Endothelial cell of umbilical vein (primary cell): ENCODE data around the gene MITF. TPM values are rescaled to one million over a fixed set of nuclear protein-coding genes. Genes with fewer than 3 reads are reported as not detected.

Experiments used
- BruUV-seq: library from RNA; stranded (reverse); fragments of 400-500 nt; replicated peaks from 2 replicates; lab custom pipeline; 2021; lab: Mats Ljungman, UMichigan
- CTCF ChIA-PET: fragments of 300-600, 350-600 bp; sonication (Branson Sonifier 250); formaldehyde crosslinking; loops from one replicate; lab custom pipeline; 2021; ENCODE audit warnings: antibody characterized with exemption, inconsistent platforms; lab: Charles Lee
- POLR2A ChIA-PET: fragments of 300-600, 350-600 bp; sonication (Branson Sonifier 250); formaldehyde crosslinking; loops from one replicate; lab custom pipeline; 2021; ENCODE audit warnings: antibody characterized with exemption, inconsistent platforms; lab: Charles Lee
- DNase-seq: peaks from one replicate; pipeline ENCODE4 v3.0.0-alpha.2; 2011; ENCODE audit warnings: low read depth, low spot score
- FAIRE-seq: peaks from 2 replicates; lab custom pipeline; 2011; peaks lifted over from hg19 to GRCh38; lab: Jason Lieb, UNC
- H2AFZ ChIP-seq: 2 replicates; pipeline ENCODE4 v1.6.0; 2012; ENCODE audit warnings: low read depth, low read length, control low read depth, inconsistent platforms
- H3K27ac ChIP-seq: 2 replicates; pipeline ENCODE4 v1.5.1; 2011; ENCODE audit warnings: low read depth, mild to moderate bottlenecking, control low read depth, low read length, moderate library complexity; ENCODE audit not compliant: insufficient read depth
- H3K27me3 ChIP-seq, 2 experiments: 2 replicates each; pipeline versions ENCODE4 v1.6.0 to v1.6.1; 2011; ENCODE audit warnings: low read length in 2 of 2, mixed read lengths in 1 of 2; ENCODE audit not compliant: control insufficient read depth in 2 of 2, insufficient read depth in 2 of 2
- H3K36me3 ChIP-seq, 2 experiments: 2 replicates in 1 of 2; 3 replicates in 1 of 2; pipeline ENCODE4 v1.5.1; 2011; ENCODE audit warnings: low read length in 2 of 2, mild to moderate bottlenecking in 1 of 2, moderate library complexity in 1 of 2; ENCODE audit not compliant: control insufficient read depth in 2 of 2, insufficient read depth in 2 of 2; ENCODE audit errors: extremely low read depth in 1 of 2
- H3K4me1 ChIP-seq: 3 replicates; pipeline ENCODE4 v1.5.1; 2011; ENCODE audit warnings: mild to moderate bottlenecking, low read length; ENCODE audit not compliant: control insufficient read depth, insufficient read depth; ENCODE audit errors: extremely low read depth
- H3K4me2 ChIP-seq: 2 replicates; pipeline ENCODE4 v1.6.1; 2011; ENCODE audit warnings: low read length, control low read depth, mixed read lengths; ENCODE audit not compliant: insufficient read depth
- H3K4me3 ChIP-seq, 3 experiments: fragments of 200-600 bp in 1 of 3; sonication (generic), shearing (Covaris generic) in 1 of 3; replicated peaks in 1 of 3; 2 replicates each; pipeline ENCODE4 v1.5.1; 2011 to 2016; ENCODE audit warnings: control low read depth in 3 of 3, low read length in 3 of 3, mild to moderate bottlenecking in 2 of 3, inconsistent platforms in 1 of 3, low read depth in 1 of 3, moderate library complexity in 1 of 3; ENCODE audit not compliant: insufficient read depth in 1 of 3
- H3K79me2 ChIP-seq: 2 replicates; pipeline ENCODE4 v1.6.0; 2012; ENCODE audit warnings: low read length, inconsistent platforms; ENCODE audit not compliant: control insufficient read depth, insufficient read depth
- H3K9ac ChIP-seq: replicated peaks from 2 replicates; pipeline ENCODE3; 2011; ENCODE audit warnings: low read length, control low read depth; ENCODE audit not compliant: insufficient read depth; ENCODE audit errors: extremely low read depth
- H3K9me1 ChIP-seq: replicated peaks from 3 replicates; pipeline ENCODE4 v1.6.0; 2011; ENCODE audit warnings: mild to moderate bottlenecking, low read length; ENCODE audit not compliant: control insufficient read depth, insufficient read depth; ENCODE audit errors: extremely low read depth
- H3K9me3 ChIP-seq: replicated peaks from 2 replicates; pipeline ENCODE4 v1.5.1; 2012; ENCODE audit warnings: low read length, inconsistent platforms; ENCODE audit not compliant: control insufficient read depth, insufficient read depth
- H4K20me1 ChIP-seq: replicated peaks from 2 replicates; pipeline ENCODE3; 2011; ENCODE audit warnings: mild to moderate bottlenecking, low read length; ENCODE audit not compliant: control insufficient read depth, insufficient read depth; ENCODE audit errors: extremely low read depth
- CTCF ChIP-seq, 2 donors: IDR thresholded peaks; 1 replicate in 1 of 2; 2 replicates in 1 of 2; pipeline ENCODE4 v1.5.1; 2011; ENCODE audit warnings: low read length in 2 of 2, mild to moderate bottlenecking in 2 of 2, moderate library complexity in 2 of 2, control low read depth in 1 of 2, inconsistent platforms in 1 of 2, low read depth in 1 of 2; ENCODE audit not compliant: insufficient read depth in 1 of 2; ENCODE audit errors: extremely low read depth in 1 of 2
- EZH2 ChIP-seq: IDR thresholded peaks from 2 replicates; pipeline ENCODE4 v1.6.1; 2012; ENCODE audit warnings: borderline replicate concordance, low read depth, mild to moderate bottlenecking, moderate library complexity, low read length, inconsistent platforms; ENCODE audit not compliant: severe bottlenecking
- FOS ChIP-seq: IDR thresholded peaks from 2 replicates; pipeline ENCODE4 v1.6.1; 2011; ENCODE audit warnings: mild to moderate bottlenecking, low read length, moderate library complexity, borderline replicate concordance; ENCODE audit not compliant: insufficient read depth
- GATA2 ChIP-seq: IDR thresholded peaks from 2 replicates; pipeline ENCODE4 v1.7.0; 2011; ENCODE audit warnings: low read depth, mild to moderate bottlenecking, moderate library complexity, mixed read lengths, low read length; ENCODE audit not compliant: insufficient read length, insufficient read depth
- JUN ChIP-seq: IDR thresholded peaks from 2 replicates; pipeline ENCODE4 v1.6.1; 2011; ENCODE audit warnings: borderline replicate concordance, low read depth; ENCODE audit not compliant: insufficient read length, insufficient read depth
- MYC ChIP-seq: IDR thresholded peaks from one replicate; pipeline ENCODE4 v1.6.1; 2011; ENCODE audit warnings: mild to moderate bottlenecking, low read depth, low read length
- POLR2A ChIP-seq: IDR thresholded peaks from 2 replicates; pipeline ENCODE4 v1.6.1; 2012; ENCODE audit warnings: low read depth, mild to moderate bottlenecking, control low read depth, low read length
- POLR2AphosphoS5 ChIP-seq: IDR thresholded peaks from 2 replicates; pipeline ENCODE4 v1.6.1; 2012; ENCODE audit warnings: low read depth, mild to moderate bottlenecking, control low read depth, low read length, moderate library complexity; ENCODE audit not compliant: insufficient read depth
- dilution Hi-C: fragments of 300-500 bp; cut with MboI; formaldehyde crosslinking; loops from one replicate; pipeline ENCODE4 v1.15.0; 2019; ENCODE audit warnings: low sequenced_read_pairs; ENCODE audit not compliant: extremely low pct_ligation_motif_present
- intact Hi-C: fragments of 100-400 bp; cut with micrococcal nuclease; formaldehyde crosslinking; loops from one replicate; pipeline ENCODE4 v1.10.0; 2022
- polyA plus RNA-seq, 4 experiments: library from polyadenylated mRNA; depleted of rRNA in 3 of 4; stranded (reverse) in 3 of 4; unstranded in 1 of 4; fragments of >200 nt; gene quantifications; 2 replicates each; pipeline versions ENCODE4 v1.2.1 to v1.2.3, GENCODE V29; 2011 to 2012; ENCODE audit warnings: missing spikeins in 1 of 4
- total RNA-seq: library from RNA; stranded (reverse); gene quantifications from 2 replicates; pipeline ENCODE4 v1.2.3, GENCODE V29; 2021
- TF ChIP-seq, protein P1 (sequence below): IDR thresholded peaks from 2 replicates; pipeline ENCODE4 v1.6.1; 2011; ENCODE audit not compliant: insufficient read depth, insufficient read length

The MITF gene
- total and polyA plus RNA-seq, 2 donors (not counting 3 experiments of a cell fraction or from before 2014, with no cell fraction given) = 1.6 to 2.5 TPM

DNA sequence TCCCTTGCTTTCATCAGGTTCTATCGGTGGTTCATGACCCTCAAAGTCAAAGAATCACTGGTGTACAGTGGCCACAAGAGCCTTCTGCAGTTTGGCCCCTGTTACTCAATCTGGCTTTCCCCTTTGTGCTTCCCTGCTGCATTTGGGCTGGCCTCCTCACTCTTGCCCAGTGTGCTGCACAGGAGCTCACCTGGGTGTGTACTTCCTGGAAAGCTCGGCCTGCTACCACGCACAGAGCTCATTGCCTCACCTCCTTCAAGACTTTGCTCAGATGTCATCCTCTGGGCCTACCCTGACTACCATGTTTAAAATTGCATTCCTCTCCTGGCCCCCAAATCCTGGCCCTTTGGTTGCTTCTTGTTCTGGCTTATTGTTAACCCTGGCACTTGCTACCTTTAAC lies 90.9 kb downstream of the MITF start:
- Histone ChIP-seq H2AFZ (no peak overlapping the region), H3K36me3 (no peaks in the 10 kb centered on the region), H3K79me2 (no peaks in the 10 kb centered on the region), H3K4me1 (no peaks in the 10 kb centered on the region), H3K27ac (no peak overlapping the region), H3K27me3 (no peaks in the 10 kb centered on the region), H3K9me3 (no peaks in the 10 kb centered on the region), H3K9ac (no peak overlapping the region), H3K4me3 (no peak overlapping the region), H3K4me2 (no peak overlapping the region), H3K9me1 (no peaks in the 10 kb centered on the region), H4K20me1 (no peaks in the 10 kb centered on the region)
- POLR2A ChIA-PET = no interaction called here
- FAIRE-seq = no peak
- intact Hi-C loops (no loop called here), dilution Hi-C loops (no loop called here)
- TF ChIP-seq JUN (no peak), GATA2 (no peak), CTCF (IDR thresholded peaks at IDR 0.05; ENCODE audit: extremely low read depth in 1 of 2, insufficient read depth in 1 of 2, low read depth in 1 of 2, low read length in 2 of 2) (no peak)
- TF ChIP-seq, protein P1, sequence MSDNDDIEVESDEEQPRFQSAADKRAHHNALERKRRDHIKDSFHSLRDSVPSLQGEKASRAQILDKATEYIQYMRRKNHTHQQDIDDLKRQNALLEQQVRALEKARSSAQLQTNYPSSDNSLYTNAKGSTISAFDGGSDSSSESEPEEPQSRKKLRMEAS = no peak
- BruUV-seq = no TSS peak
- DNase-seq = no peak
- CTCF ChIA-PET = no interaction called here

DNA sequence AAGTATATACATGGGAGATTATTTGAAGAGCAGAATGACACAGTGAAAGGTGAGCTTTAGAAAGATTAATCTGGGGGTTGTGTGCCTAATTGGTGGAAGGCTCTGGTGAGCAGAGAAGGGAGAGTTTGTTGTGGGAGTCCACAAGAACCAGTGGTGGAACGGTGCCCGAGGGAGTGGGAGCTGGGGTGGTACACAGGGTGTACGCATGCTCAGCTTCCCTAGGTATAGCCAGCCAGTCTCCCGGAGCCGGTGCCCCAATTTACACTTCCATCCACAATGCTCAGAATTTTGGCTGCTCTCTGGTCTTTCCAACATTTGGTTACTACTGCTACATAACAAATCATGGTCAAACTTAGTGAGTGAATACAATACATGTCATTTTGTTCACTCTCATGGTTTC lies 92.5 kb downstream of the MITF start:
- FAIRE-seq (no peak), DNase-seq (no peak)
- Histone ChIP-seq H3K79me2 (no peaks in the 10 kb centered on the region), H2AFZ (no peak overlapping the region), H3K4me1 (no peaks in the 10 kb centered on the region), H3K4me3 (no peak overlapping the region), H4K20me1 (no peaks in the 10 kb centered on the region), H3K4me2 (no peak overlapping the region), H3K9ac (no peak overlapping the region), H3K27me3 (no peaks in the 10 kb centered on the region), H3K9me1 (no peaks in the 10 kb centered on the region), H3K9me3 (no peaks in the 10 kb centered on the region), H3K27ac (no peak overlapping the region), H3K36me3 (no peaks in the 10 kb centered on the region)
- no TSS peak for BruUV-seq
- TF ChIP-seq FOS (no peak), POLR2A (no peak), GATA2 (no peak), CTCF (IDR thresholded peaks at IDR 0.05; ENCODE audit: extremely low read depth in 1 of 2, insufficient read depth in 1 of 2, low read depth in 1 of 2, low read length in 2 of 2) (no peak), JUN (no peak), EZH2 (no peak), MYC (no peak), POLR2AphosphoS5 (no peak)
- TF ChIP-seq, protein P1 = no peak
- intact Hi-C loops (no loop called here), dilution Hi-C loops (no loop called here)
- ChIA-PET POLR2A (no interaction called here), CTCF (interaction anchor here (1.3 kb wide), 1 partner anchor 24 kb away, joined by 5 read pairs; no protein-coding TSS in a partner anchor)
